Activated CD8-positive, alpha-beta memory T cell treated with anti-CD3 and anti-CD28 coated beads, Interleukin-2, amount 10 ng/mL, durations not matched to agents 7 days and 5 days (primary cell): ENCODE results near the gene CFAP53. TPM values are rescaled to one million over a fixed set of nuclear protein-coding genes. Genes with fewer than 3 reads are reported as not detected.

Experiments
- ATAC-seq: fragments of 150-1000 bp; cut with Tn5 transposase; one replicate; pipeline ENCODE4 v1.10.0; 2021; ENCODE audit warnings: moderate library complexity
- CTCF ChIA-PET: fragments of 350-600 bp; sonication (Branson Sonifier 250); formaldehyde crosslinking; loops from one replicate; lab custom pipeline; 2021; ENCODE audit warnings: antibody characterized with exemption; lab: Charles Lee
- DNase-seq: peaks from one replicate; pipeline ENCODE4 v3.0.0-alpha.2; 2020
- H3K27ac Mint-ChIP-seq: one replicate; pipeline ENCODE4 v1.8.0; 2021; ENCODE audit warnings: mild to moderate bottlenecking, mixed read lengths
- H3K27me3 Mint-ChIP-seq: one replicate; pipeline ENCODE4 v1.8.0; 2021; ENCODE audit warnings: mixed read lengths
- H3K36me3 Mint-ChIP-seq: one replicate; pipeline ENCODE4 v1.8.0; 2021; ENCODE audit warnings: mild to moderate bottlenecking, mixed read lengths
- H3K4me1 Mint-ChIP-seq: one replicate; pipeline ENCODE4 v1.8.0; 2021; ENCODE audit warnings: mixed read lengths
- H3K4me3 Mint-ChIP-seq: one replicate; pipeline ENCODE4 v1.8.0; 2021; ENCODE audit warnings: mild to moderate bottlenecking, moderate library complexity, mixed read lengths
- H3K9me3 Mint-ChIP-seq: one replicate; pipeline ENCODE4 v1.8.0; 2022; ENCODE audit warnings: low read depth, mixed read lengths
- total RNA-seq, 2 experiments: library from RNA; stranded (reverse); gene quantifications; one replicate each; pipeline ENCODE4 v1.2.3, GENCODE V29; 2021

Gene CFAP53
- total RNA-seq, 2 experiments from 2014 or later = 0.16 to 0.50 TPM

DNA sequence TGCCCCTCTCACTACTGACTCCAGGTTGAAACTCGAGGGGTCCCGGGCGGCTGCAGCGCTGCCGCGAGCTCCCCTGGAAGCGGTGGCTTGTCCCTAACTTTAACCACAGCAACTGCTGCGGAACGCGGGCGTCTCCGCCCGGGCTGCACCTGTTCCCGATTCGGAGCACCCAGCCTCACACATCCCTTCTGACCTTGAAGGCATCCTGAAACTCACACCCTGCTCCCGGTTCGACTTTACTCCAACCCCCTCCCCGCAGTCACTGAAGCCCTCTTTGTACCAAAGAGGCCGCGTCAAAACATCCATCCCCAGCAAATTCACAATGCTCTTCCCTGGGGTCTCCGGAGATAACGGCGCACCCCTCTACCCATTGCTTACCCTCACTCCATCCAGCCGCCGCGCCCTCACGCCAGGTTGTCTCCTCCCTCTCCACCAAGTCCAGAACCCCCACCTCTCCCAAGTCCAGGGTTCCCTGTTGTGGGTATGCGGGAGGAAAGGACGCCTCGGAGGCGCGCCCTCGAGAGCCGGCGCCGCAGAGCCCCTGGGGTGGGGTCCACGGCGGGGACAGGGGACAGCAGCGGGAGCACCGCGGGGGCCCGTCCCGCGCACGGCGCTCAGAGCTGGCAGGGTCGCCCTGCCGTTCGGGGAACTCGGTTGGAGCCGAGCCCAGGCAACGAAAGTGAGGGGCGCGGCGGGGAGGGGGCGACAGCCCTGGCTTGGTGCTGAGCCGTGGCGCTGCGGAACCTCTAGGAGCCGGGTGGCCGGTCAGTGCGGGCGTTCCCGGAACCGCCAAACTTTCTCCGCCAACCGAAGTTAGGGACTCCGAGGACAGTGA, 72.3 kb downstream of the CFAP53 start:
- CTCF ChIA-PET = interaction anchor here (0.7 to 1.7 kb wide), 4 partner anchors 10 to 74 kb away, joined by 3 to 7 read pairs (median 4); no protein-coding TSS in a partner anchor
- ATAC-seq (no peak), DNase-seq (no peak)
- Mint-ChIP-seq H3K27me3 (peaks cover 83% of the 10 kb centered on the region), H3K36me3 (no peaks in the 10 kb centered on the region), H3K27ac (no peak overlapping the region), H3K4me3 (peak overlapping the region; percentile 37), H3K4me1 (peaks cover 9% of the 10 kb centered on the region), H3K9me3 (no peaks in the 10 kb centered on the region)

DNA sequence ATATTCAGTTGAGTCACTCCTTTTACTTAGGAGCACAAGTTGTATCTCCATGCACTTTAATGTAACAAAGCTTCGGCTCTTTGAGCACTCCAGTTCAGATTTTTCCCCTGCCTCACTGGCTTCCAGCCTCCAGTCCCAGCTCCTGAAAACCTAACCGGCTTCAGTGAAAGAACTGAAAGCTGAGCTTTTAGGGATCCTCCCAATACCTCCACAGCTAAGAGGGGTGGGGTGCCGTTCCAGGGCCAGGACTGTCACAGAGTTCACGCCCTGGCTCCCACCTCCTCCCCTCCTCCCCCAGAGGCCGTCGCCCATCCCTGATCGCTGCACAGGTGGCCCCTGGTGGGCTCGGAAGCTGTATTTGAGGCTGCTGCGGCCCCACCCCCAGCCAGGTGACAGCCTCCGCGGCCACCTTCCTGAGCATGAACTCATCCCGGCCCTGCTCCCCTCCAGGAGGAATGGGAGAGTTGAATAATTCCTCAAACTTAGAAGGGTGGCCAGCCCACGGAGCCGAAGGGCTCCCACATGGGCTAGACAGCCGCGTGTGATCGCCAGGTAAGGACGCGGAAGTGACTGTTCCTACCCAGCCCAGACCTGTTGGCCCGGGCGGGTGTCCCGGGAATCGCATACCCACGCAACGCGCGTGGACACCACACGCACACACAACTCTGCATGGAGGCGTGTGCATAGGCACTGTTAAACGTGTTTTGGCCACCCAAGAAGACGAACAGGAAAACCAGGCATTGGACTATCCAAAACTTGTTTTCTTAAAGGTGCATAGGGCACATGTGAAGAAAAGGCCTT, 73.1 kb downstream of the CFAP53 start:
- Mint-ChIP-seq H3K27me3 (peaks cover 80% of the 10 kb centered on the region), H3K4me3 (no peak overlapping the region), H3K27ac (no peak overlapping the region), H3K4me1 (peaks cover 9% of the 10 kb centered on the region), H3K9me3 (no peaks in the 10 kb centered on the region), H3K36me3 (no peaks in the 10 kb centered on the region)
- no peak for DNase-seq
- CTCF ChIA-PET = no interaction called here
- ATAC-seq = no peak

- H3K4me1 Mint-ChIP-seq = peaks cover 9% of the 10 kb centered on the region
- no peak overlapping the region for H3K27ac Mint-ChIP-seq
- H3K36me3 Mint-ChIP-seq = no peaks in the 10 kb centered on the region
- ATAC-seq (no peak), DNase-seq (no peak)
- CTCF ChIA-PET = no interaction called here
- H3K4me3 Mint-ChIP-seq = no peak overlapping the region
- H3K27me3 Mint-ChIP-seq = peaks cover 74% of the 10 kb centered on the region
- no peaks in the 10 kb centered on the region for H3K9me3 Mint-ChIP-seq
Observed at GRCh38 chr18:50190926-50191325, 75.4 kb downstream of the CFAP53 start.

DNA sequence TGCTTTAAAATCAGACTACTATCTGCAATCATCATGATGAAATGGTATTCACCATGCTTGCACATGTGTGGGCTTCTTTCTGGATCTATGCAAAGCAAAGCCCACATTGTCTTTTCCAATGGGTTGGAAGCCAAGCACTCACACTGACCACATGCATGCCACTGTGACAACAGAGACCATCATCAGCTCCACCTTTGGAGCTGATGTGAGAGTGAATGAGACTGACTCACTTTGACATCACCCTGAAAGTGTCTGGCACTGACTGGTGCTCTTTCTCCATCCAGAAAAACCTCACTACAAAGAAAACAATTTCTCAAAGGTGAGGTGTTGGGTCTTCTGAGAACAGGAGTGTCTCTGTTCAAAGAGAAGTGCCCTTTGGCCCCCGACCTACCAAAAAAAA, 76.1 kb downstream of the CFAP53 start:
- DNase-seq = no peak
- Mint-ChIP-seq H3K27me3 (peaks cover 67% of the 10 kb centered on the region), H3K36me3 (no peaks in the 10 kb centered on the region), H3K4me3 (no peak overlapping the region), H3K27ac (no peak overlapping the region), H3K4me1 (peaks cover 5% of the 10 kb centered on the region), H3K9me3 (no peaks in the 10 kb centered on the region)
- CTCF ChIA-PET = no interaction called here
- ATAC-seq = no peak

GRCh38 chr18:50189160-50189559, 77.1 kb downstream of the CFAP53 start:
- Mint-ChIP-seq H3K4me1 (peaks cover 3% of the 10 kb centered on the region), H3K27ac (no peak overlapping the region), H3K4me3 (no peak overlapping the region), H3K36me3 (no peaks in the 10 kb centered on the region), H3K27me3 (peaks cover 69% of the 10 kb centered on the region), H3K9me3 (no peaks in the 10 kb centered on the region)
- DNase-seq = no peak
- ATAC-seq = no peak
- CTCF ChIA-PET = no interaction called here

DNA sequence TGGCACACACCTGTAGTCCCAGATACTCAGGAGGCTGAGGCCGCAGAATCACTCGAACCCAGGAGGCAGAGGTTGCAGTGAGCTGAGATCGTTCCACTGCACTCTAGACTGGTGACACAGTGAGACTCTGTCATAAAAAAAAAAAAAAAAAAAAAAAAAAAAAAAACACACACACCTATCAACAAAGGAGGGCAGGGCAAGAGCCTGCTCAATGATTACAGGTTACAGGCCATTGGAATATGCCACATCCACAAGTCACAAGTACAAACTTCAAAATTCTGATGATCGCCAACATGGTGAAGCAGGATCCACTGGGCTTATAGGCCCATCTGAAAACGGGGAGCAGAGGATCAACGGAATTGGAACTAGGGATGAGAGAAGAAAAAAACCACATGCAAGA, 77.6 kb downstream of the CFAP53 start:
- DNase-seq (no peak), ATAC-seq (no peak)
- no peak overlapping the region for H3K4me3 Mint-ChIP-seq
- CTCF ChIA-PET = no interaction called here
- peaks cover 67% of the 10 kb centered on the region for H3K27me3 Mint-ChIP-seq
- no peak overlapping the region for H3K27ac Mint-ChIP-seq
- H3K9me3 Mint-ChIP-seq = no peaks in the 10 kb centered on the region
- H3K4me1 Mint-ChIP-seq = no peaks in the 10 kb centered on the region
- no peaks in the 10 kb centered on the region for H3K36me3 Mint-ChIP-seq

GRCh38 chr18:50187659-50188058, 78.6 kb downstream of the CFAP53 start:
- Mint-ChIP-seq H3K4me1 (no peaks in the 10 kb centered on the region), H3K27ac (no peak overlapping the region), H3K27me3 (peaks cover 57% of the 10 kb centered on the region), H3K9me3 (no peaks in the 10 kb centered on the region), H3K4me3 (no peak overlapping the region), H3K36me3 (no peaks in the 10 kb centered on the region)
- ATAC-seq (no peak), DNase-seq (no peak)
- CTCF ChIA-PET = no interaction called here

DNA sequence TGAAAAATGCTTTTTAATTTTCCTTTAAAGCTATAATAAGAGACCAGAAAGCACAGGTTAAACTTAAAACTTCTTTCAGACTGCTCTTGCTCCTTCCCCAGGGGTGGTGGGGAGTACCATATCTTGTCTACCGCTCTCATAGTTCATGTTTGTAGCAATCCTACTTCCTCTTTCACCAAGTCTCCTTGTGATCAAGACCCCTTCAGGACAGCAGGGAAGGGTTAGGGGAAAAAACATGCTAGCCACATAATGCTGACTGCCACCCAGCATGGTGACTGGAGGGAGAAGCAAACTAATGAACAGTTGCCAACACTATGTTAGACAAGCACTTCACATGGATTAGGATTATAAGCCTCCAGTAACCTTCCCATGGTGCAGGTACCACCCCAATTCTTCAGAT, 79.9 kb downstream of the CFAP53 start:
- no peaks in the 10 kb centered on the region for H3K4me1 Mint-ChIP-seq
- no peak for DNase-seq
- H3K9me3 Mint-ChIP-seq = no peaks in the 10 kb centered on the region
- H3K4me3 Mint-ChIP-seq = no peak overlapping the region
- H3K36me3 Mint-ChIP-seq = no peaks in the 10 kb centered on the region
- ATAC-seq = no peak
- peaks cover 50% of the 10 kb centered on the region for H3K27me3 Mint-ChIP-seq
- H3K27ac Mint-ChIP-seq = no peak overlapping the region
- CTCF ChIA-PET = no interaction called here

DNA sequence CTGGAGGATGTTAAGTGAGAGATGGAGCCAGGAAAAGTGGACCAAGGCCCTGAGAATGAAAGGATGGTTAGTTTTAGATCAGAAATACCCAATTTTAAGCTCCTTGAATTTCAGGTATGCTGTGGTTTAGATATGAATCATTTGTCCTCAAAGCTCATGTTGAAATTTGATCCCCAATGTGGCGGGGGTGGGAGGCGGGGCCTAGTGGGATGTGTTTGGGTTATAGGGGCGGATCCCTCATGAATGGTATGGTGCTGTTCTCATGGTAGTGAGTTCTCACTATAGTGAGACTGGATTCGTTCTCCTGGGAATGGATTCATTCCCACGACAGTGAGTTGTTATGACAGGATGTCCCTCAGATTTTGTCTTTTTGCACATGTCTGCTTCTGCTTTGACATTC, 82.7 kb downstream of the CFAP53 start:
- DNase-seq (no peak), ATAC-seq (no peak)
- H3K4me3 Mint-ChIP-seq = no peak overlapping the region
- no peak overlapping the region for H3K27ac Mint-ChIP-seq
- no peaks in the 10 kb centered on the region for H3K4me1 Mint-ChIP-seq
- H3K9me3 Mint-ChIP-seq = no peaks in the 10 kb centered on the region
- H3K36me3 Mint-ChIP-seq = no peaks in the 10 kb centered on the region
- H3K27me3 Mint-ChIP-seq = peaks cover 35% of the 10 kb centered on the region
- CTCF ChIA-PET = no interaction called here

- ATAC-seq (no peak), DNase-seq (no peak)
- no peak overlapping the region for H3K4me3 Mint-ChIP-seq
- H3K36me3 Mint-ChIP-seq = no peaks in the 10 kb centered on the region
- no peaks in the 10 kb centered on the region for H3K9me3 Mint-ChIP-seq
- H3K4me1 Mint-ChIP-seq = no peaks in the 10 kb centered on the region
- peaks cover 39% of the 10 kb centered on the region for H3K27me3 Mint-ChIP-seq
- H3K27ac Mint-ChIP-seq = no peak overlapping the region
- CTCF ChIA-PET = no interaction called here
Observed at GRCh38 chr18:50182511-50182910, 83.8 kb downstream of the CFAP53 start.

- Mint-ChIP-seq H3K4me1 (no peaks in the 10 kb centered on the region), H3K36me3 (no peaks in the 10 kb centered on the region), H3K9me3 (no peaks in the 10 kb centered on the region), H3K4me3 (no peak overlapping the region), H3K27me3 (peaks cover 42% of the 10 kb centered on the region), H3K27ac (no peak overlapping the region)
- ATAC-seq (no peak), DNase-seq (no peak)
- CTCF ChIA-PET = no interaction called here
Observed at GRCh38 chr18:50181590-50181989, 84.7 kb downstream of the CFAP53 start.

DNA sequence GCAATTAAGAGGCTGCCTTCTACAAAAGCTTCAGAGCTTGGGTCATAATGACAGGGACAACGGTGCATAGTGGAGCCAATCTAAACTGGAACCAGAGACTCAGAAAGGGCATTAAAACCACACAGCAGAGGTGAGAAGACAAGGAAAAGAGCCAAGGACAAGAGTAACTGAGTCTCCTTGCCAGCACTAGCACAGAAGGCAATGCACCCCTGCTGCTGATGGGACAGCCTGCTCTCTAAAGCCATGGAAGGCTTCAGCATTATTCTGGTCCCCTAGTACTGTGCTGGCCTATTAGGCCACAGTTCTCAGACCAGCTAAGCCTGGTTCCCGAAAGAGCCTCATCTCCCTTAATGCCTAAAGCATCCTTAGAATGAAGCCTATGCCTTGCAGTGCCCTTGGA, 86.8 kb downstream of the CFAP53 start:
- no peak for DNase-seq
- ATAC-seq = no peak
- CTCF ChIA-PET = no interaction called here
- H3K36me3 Mint-ChIP-seq = no peaks in the 10 kb centered on the region
- no peaks in the 10 kb centered on the region for H3K4me1 Mint-ChIP-seq
- H3K27ac Mint-ChIP-seq = no peak overlapping the region
- peaks cover 46% of the 10 kb centered on the region for H3K27me3 Mint-ChIP-seq
- no peak overlapping the region for H3K4me3 Mint-ChIP-seq
- no peaks in the 10 kb centered on the region for H3K9me3 Mint-ChIP-seq

GRCh38 chr18:50177294-50177992, 88.9 kb downstream of the CFAP53 start:
- Mint-ChIP-seq H3K36me3 (no peaks in the 10 kb centered on the region), H3K4me3 (no peak overlapping the region), H3K27ac (no peak overlapping the region), H3K9me3 (no peaks in the 10 kb centered on the region), H3K4me1 (no peaks in the 10 kb centered on the region), H3K27me3 (peaks cover 41% of the 10 kb centered on the region)
- CTCF ChIA-PET = no interaction called here
- no peak for ATAC-seq
- DNase-seq = no peak
